Measurements from ENCODE around the gene ROR2. TPM values are rescaled to one million over a fixed set of nuclear protein-coding genes. Genes with fewer than 3 reads are reported as not detected.

ROR2 gene
- total and polyA plus RNA-seq, 2 donors (not counting 3 experiments of a cell fraction or from before 2014, with no cell fraction given) = not detected

DNA sequence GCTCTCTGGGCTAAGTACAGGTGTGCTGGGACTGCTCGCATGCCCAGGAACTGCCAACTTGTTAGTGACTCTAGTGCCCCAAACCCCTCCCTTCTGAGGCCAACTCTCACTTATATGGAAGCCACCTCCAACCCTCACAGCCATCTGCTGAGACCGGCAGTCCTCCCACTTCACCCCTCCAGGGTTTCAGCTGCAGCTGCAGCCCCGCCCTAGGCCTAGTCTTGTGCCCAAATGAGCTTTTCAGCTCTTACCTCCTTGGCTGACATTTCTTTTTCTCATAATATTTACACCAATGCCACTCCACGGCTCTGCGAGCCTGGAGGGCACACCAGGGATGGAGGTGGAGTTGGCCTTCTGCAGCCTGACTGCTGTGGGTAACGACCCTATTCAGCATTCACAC lies 166.6 kb downstream of the ROR2 start:
- intact Hi-C loops (cut with micrococcal nuclease) = no loop called here

More for the DNA sequence above, 166.6 kb downstream of the ROR2 start:
- Histone ChIP-seq H3K27me3 (ENCODE audit: control insufficient read depth in 2 of 2, insufficient read depth in 2 of 2, low read length in 2 of 2) (no peaks in the 10 kb centered on the region), H3K36me3 (ENCODE audit: control insufficient read depth in 2 of 2, extremely low read depth in 1 of 2, insufficient read depth in 2 of 2, low read length in 2 of 2) (no peaks in the 10 kb centered on the region), H3K9ac (replicated peaks; ENCODE audit: extremely low read depth, insufficient read depth, low read length) (no peak overlapping the region), H2AFZ (ENCODE audit: low read depth, low read length) (no peak overlapping the region), H3K4me2 (ENCODE audit: insufficient read depth, low read length) (no peak overlapping the region), H3K4me1 (ENCODE audit: control insufficient read depth, extremely low read depth, insufficient read depth, low read length) (no peaks in the 10 kb centered on the region), H3K9me3 (replicated peaks; ENCODE audit: control insufficient read depth, insufficient read depth, low read length) (no peaks in the 10 kb centered on the region), H3K27ac (ENCODE audit: insufficient read depth, low read depth, low read length) (no peak overlapping the region), H3K79me2 (ENCODE audit: control insufficient read depth, insufficient read depth, low read length) (no peaks in the 10 kb centered on the region), H3K9me1 (replicated peaks; ENCODE audit: control insufficient read depth, extremely low read depth, insufficient read depth, low read length) (no peaks in the 10 kb centered on the region), H3K4me3 (replicated peaks in 1 of 3; ENCODE audit: insufficient read depth in 1 of 3, low read depth in 1 of 3, low read length in 3 of 3) (no peak overlapping the region), H4K20me1 (replicated peaks; ENCODE audit: control insufficient read depth, extremely low read depth, insufficient read depth, low read length) (no peaks in the 10 kb centered on the region)
- CTCF ChIA-PET = no interaction called here
- BruUV-seq (replicated peaks) = no TSS peak
- no peak for TF ChIP-seq MYC (IDR thresholded peaks at IDR 0.05; ENCODE audit: low read depth, low read length)
- no peak for TF ChIP-seq POLR2AphosphoS5 (IDR thresholded peaks at IDR 0.05; ENCODE audit: insufficient read depth, low read depth, low read length)
- no peak for TF ChIP-seq FOS (IDR thresholded peaks at IDR 0.05; ENCODE audit: borderline replicate concordance, insufficient read depth, low read length)
- TF ChIP-seq CTCF (IDR thresholded peaks at IDR 0.05; ENCODE audit: extremely low read depth in 1 of 2, insufficient read depth in 1 of 2, low read depth in 1 of 2, low read length in 2 of 2) = no peak
- TF ChIP-seq EZH2 (IDR thresholded peaks at IDR 0.05; ENCODE audit: borderline replicate concordance, low read depth, low read length, severe bottlenecking) = no peak
- TF ChIP-seq POLR2A (IDR thresholded peaks at IDR 0.05; ENCODE audit: low read depth, low read length) = no peak
- no peak for TF ChIP-seq GATA2 (IDR thresholded peaks at IDR 0.05; ENCODE audit: insufficient read depth, insufficient read length, low read depth, low read length)
- no peak for TF ChIP-seq MAX (IDR thresholded peaks at IDR 0.05; ENCODE audit: insufficient read depth, insufficient read length)
- TF ChIP-seq JUN (IDR thresholded peaks at IDR 0.05; ENCODE audit: borderline replicate concordance, insufficient read depth, insufficient read length, low read depth) = no peak
- FAIRE-seq (no peak), DNase-seq (ENCODE audit: low read depth, low spot score) (no peak)
- dilution Hi-C loops (cut with MboI; ENCODE audit: extremely low pct_ligation_motif_present, low sequenced_read_pairs) = no loop called here
- POLR2A ChIA-PET = no interaction called here

Measured in endothelial cell of umbilical vein (primary cell).